Astrocyte (in vitro differentiated cells and primary cell): Measurements from ENCODE around the gene LRWD1. TPM values are rescaled to one million over a fixed set of nuclear protein-coding genes. Genes with fewer than 3 reads are reported as not detected.

Experiments used
- DNase-seq: peaks from one replicate; pipeline ENCODE4 v3.0.0-alpha.2; 2010; ENCODE audit warnings: low read depth
- FAIRE-seq: peaks from 2 replicates; lab custom pipeline; 2011; peaks lifted over from hg19 to GRCh38; lab: Jason Lieb, UNC
- H2AFZ ChIP-seq: 2 replicates; pipeline ENCODE4 v1.6.0; 2012; ENCODE audit warnings: low read depth, low read length, inconsistent platforms
- H3K27ac ChIP-seq: 2 replicates; pipeline ENCODE4 v1.5.1; 2011; ENCODE audit warnings: low read depth, low read length, inconsistent platforms
- H3K27me3 ChIP-seq: 2 replicates; pipeline ENCODE4 v1.6.0; 2011; ENCODE audit warnings: low read length, inconsistent platforms; ENCODE audit not compliant: insufficient read depth
- H3K36me3 ChIP-seq: 2 replicates; pipeline ENCODE4 v1.5.1; 2011; ENCODE audit warnings: low read length, inconsistent platforms; ENCODE audit not compliant: insufficient read depth
- H3K4me1 ChIP-seq: 2 replicates; pipeline ENCODE4 v1.5.1; 2011; ENCODE audit warnings: low read length, inconsistent platforms; ENCODE audit not compliant: insufficient read depth
- H3K4me2 ChIP-seq: 2 replicates; pipeline ENCODE4 v1.6.0; 2012; ENCODE audit warnings: low read length, inconsistent platforms
- H3K4me3 ChIP-seq: 2 replicates; pipeline ENCODE4 v1.5.1; 2011; ENCODE audit warnings: low read depth, mild to moderate bottlenecking, low read length, inconsistent platforms; ENCODE audit not compliant: insufficient read depth
- H3K79me2 ChIP-seq: 2 replicates; pipeline ENCODE4 v1.6.0; 2012; ENCODE audit warnings: mild to moderate bottlenecking, low read length, inconsistent platforms; ENCODE audit not compliant: insufficient read depth
- H3K9ac ChIP-seq: 2 replicates; pipeline ENCODE4 v1.6.0; 2012; ENCODE audit warnings: mild to moderate bottlenecking, low read length, inconsistent platforms
- H3K9me3 ChIP-seq: 2 replicates; pipeline ENCODE4 v1.5.1; 2012; ENCODE audit warnings: low read depth, mild to moderate bottlenecking, low read length, inconsistent platforms; ENCODE audit not compliant: insufficient read depth
- H4K20me1 ChIP-seq: 2 replicates; pipeline ENCODE4 v1.6.0; 2012; ENCODE audit warnings: low read length, inconsistent platforms; ENCODE audit not compliant: insufficient read depth
- H3K27ac Mint-ChIP-seq: one replicate; pipeline ENCODE4 v1.8.0; 2021; ENCODE audit warnings: mild to moderate bottlenecking, mixed read lengths; ENCODE audit not compliant: unreplicated experiment
- H3K27me3 Mint-ChIP-seq: one replicate; pipeline ENCODE4 v1.8.0; 2021; ENCODE audit warnings: low read depth, mixed read lengths; ENCODE audit not compliant: unreplicated experiment
- H3K36me3 Mint-ChIP-seq: one replicate; pipeline ENCODE4 v1.8.0; 2021; ENCODE audit warnings: low read depth, mixed read lengths; ENCODE audit not compliant: unreplicated experiment
- H3K4me1 Mint-ChIP-seq: one replicate; pipeline ENCODE4 v1.8.0; 2021; ENCODE audit warnings: low read depth, mixed read lengths; ENCODE audit not compliant: unreplicated experiment
- H3K4me3 Mint-ChIP-seq: one replicate; pipeline ENCODE4 v1.8.0; 2021; ENCODE audit warnings: mild to moderate bottlenecking, moderate library complexity, mixed read lengths; ENCODE audit not compliant: unreplicated experiment
- H3K9me3 Mint-ChIP-seq: one replicate; pipeline ENCODE4 v1.8.0; 2021; ENCODE audit warnings: mild to moderate bottlenecking, mixed read lengths; ENCODE audit not compliant: unreplicated experiment
- CTCF ChIP-seq: IDR thresholded peaks from 2 replicates; pipeline ENCODE4 v1.5.1; 2011; ENCODE audit warnings: low read depth, mild to moderate bottlenecking, inconsistent platforms, low read length, moderate library complexity; ENCODE audit not compliant: insufficient read depth
- EZH2 ChIP-seq: IDR thresholded peaks from 2 replicates; pipeline ENCODE4 v1.6.1; 2012; ENCODE audit warnings: mild to moderate bottlenecking, low read length, inconsistent platforms; ENCODE audit not compliant: insufficient read depth
- total RNA-seq: library from RNA; stranded (reverse); gene quantifications from 2 replicates; pipeline ENCODE4 v1.2.1, GENCODE V29; 2021

The LRWD1 gene
- total RNA-seq, 1 donor from 2014 or later = 26.2 TPM

- Mint-ChIP-seq H3K36me3 (peaks cover 24% of the 10 kb centered on the region), H3K4me1 (no peaks in the 10 kb centered on the region), H3K9me3 (no peaks in the 10 kb centered on the region), H3K27ac (no peak overlapping the region), H3K4me3 (no peak overlapping the region), H3K27me3 (no peaks in the 10 kb centered on the region)
- DNase-seq = no peak
- FAIRE-seq = no peak
- Histone ChIP-seq H3K79me2 (peaks cover 18% of the 10 kb centered on the region), H3K27me3 (no peaks in the 10 kb centered on the region), H3K9me3 (no peaks in the 10 kb centered on the region), H3K9ac (no peak overlapping the region), H2AFZ (no peak overlapping the region), H3K4me1 (no peaks in the 10 kb centered on the region), H3K4me3 (no peak overlapping the region), H3K4me2 (no peak overlapping the region), H3K27ac (no peak overlapping the region), H4K20me1 (peaks cover 49% of the 10 kb centered on the region), H3K36me3 (peaks cover 12% of the 10 kb centered on the region)
- TF ChIP-seq EZH2 (no peak), CTCF (no peak)
Observed at GRCh38 chr7:102416406-102416805, 48.4 kb upstream of the LRWD1 start.

- no peak for FAIRE-seq
- Histone ChIP-seq H2AFZ (no peak overlapping the region), H3K9me3 (no peaks in the 10 kb centered on the region), H3K27ac (no peak overlapping the region), H3K27me3 (no peaks in the 10 kb centered on the region), H4K20me1 (peaks cover 42% of the 10 kb centered on the region), H3K4me2 (no peak overlapping the region), H3K4me1 (no peaks in the 10 kb centered on the region), H3K9ac (no peak overlapping the region), H3K79me2 (peaks cover 17% of the 10 kb centered on the region), H3K4me3 (no peak overlapping the region), H3K36me3 (peaks cover 12% of the 10 kb centered on the region)
- Mint-ChIP-seq H3K4me1 (no peaks in the 10 kb centered on the region), H3K4me3 (no peak overlapping the region), H3K9me3 (no peaks in the 10 kb centered on the region), H3K27ac (no peak overlapping the region), H3K27me3 (no peaks in the 10 kb centered on the region), H3K36me3 (peaks cover 21% of the 10 kb centered on the region)
- DNase-seq = no peak
- TF ChIP-seq EZH2 (no peak), CTCF (no peak)
Observed at GRCh38 chr7:102417105-102417504, 47.7 kb upstream of the LRWD1 start.

- Histone ChIP-seq H3K27ac (no peak overlapping the region), H3K79me2 (peaks cover 14% of the 10 kb centered on the region), H3K36me3 (peaks cover 12% of the 10 kb centered on the region), H4K20me1 (peaks cover 31% of the 10 kb centered on the region), H3K4me1 (no peaks in the 10 kb centered on the region), H2AFZ (no peak overlapping the region), H3K9me3 (no peaks in the 10 kb centered on the region), H3K27me3 (no peaks in the 10 kb centered on the region), H3K9ac (no peak overlapping the region), H3K4me2 (no peak overlapping the region), H3K4me3 (no peak overlapping the region)
- no peaks in the 10 kb centered on the region for H3K27me3 Mint-ChIP-seq
- H3K4me1 Mint-ChIP-seq = no peaks in the 10 kb centered on the region
- H3K27ac Mint-ChIP-seq = no peak overlapping the region
- no peak overlapping the region for H3K4me3 Mint-ChIP-seq
- DNase-seq (no peak), FAIRE-seq (no peak)
- TF ChIP-seq CTCF (no peak), EZH2 (no peak)
- H3K36me3 Mint-ChIP-seq = peaks cover 18% of the 10 kb centered on the region
- H3K9me3 Mint-ChIP-seq = no peaks in the 10 kb centered on the region
Observed at GRCh38 chr7:102418592-102418991, 46.2 kb upstream of the LRWD1 start.
